Activated naive CD8-positive, alpha-beta T cell treated with anti-CD3 and anti-CD28 coated beads, Interleukin-2, amount 10 ng/mL, durations not matched to agents 7 days and 5 days (primary cell): Measurements from ENCODE around the gene ZNF793. TPM values are rescaled to one million over a fixed set of nuclear protein-coding genes. Genes with fewer than 3 reads are reported as not detected.

Experiments
- ATAC-seq: fragments of 150-1000 bp; cut with Tn5 transposase; one replicate; pipeline ENCODE4 v1.10.0; 2021; ENCODE audit warnings: low read depth, moderate library complexity
- POLR2A ChIA-PET: fragments of 350-600 bp; sonication (Branson Sonifier 250); formaldehyde crosslinking; loops from one replicate; lab custom pipeline; 2021; ENCODE audit warnings: antibody characterized with exemption; lab: Charles Lee
- DNase-seq: peaks from one replicate; pipeline ENCODE4 v3.0.0; 2021
- H3K27ac Mint-ChIP-seq: one replicate; pipeline ENCODE4 v1.8.0; 2022; ENCODE audit warnings: mild to moderate bottlenecking, mixed read lengths
- H3K27me3 Mint-ChIP-seq: one replicate; pipeline ENCODE4 v1.8.0; 2022; ENCODE audit warnings: mild to moderate bottlenecking, moderate library complexity, mixed read lengths
- H3K36me3 Mint-ChIP-seq: one replicate; pipeline ENCODE4 v1.8.0; 2021; ENCODE audit warnings: mild to moderate bottlenecking, mixed read lengths
- H3K4me1 Mint-ChIP-seq: one replicate; pipeline ENCODE4 v1.8.0; 2021; ENCODE audit warnings: mixed read lengths
- H3K4me3 Mint-ChIP-seq: one replicate; pipeline ENCODE4 v1.8.0; 2022; ENCODE audit warnings: mild to moderate bottlenecking, moderate library complexity, mixed read lengths
- H3K9me3 Mint-ChIP-seq: one replicate; pipeline ENCODE4 v1.8.0; 2021; ENCODE audit warnings: mixed read lengths
- total RNA-seq, 2 experiments: library from RNA; stranded (reverse); gene quantifications; one replicate each; pipeline ENCODE4 v1.2.3, GENCODE V29; 2021

Gene ZNF793
- 10 to 100 TPM; 10.6 to 11.1 TPM for total RNA-seq

DNA sequence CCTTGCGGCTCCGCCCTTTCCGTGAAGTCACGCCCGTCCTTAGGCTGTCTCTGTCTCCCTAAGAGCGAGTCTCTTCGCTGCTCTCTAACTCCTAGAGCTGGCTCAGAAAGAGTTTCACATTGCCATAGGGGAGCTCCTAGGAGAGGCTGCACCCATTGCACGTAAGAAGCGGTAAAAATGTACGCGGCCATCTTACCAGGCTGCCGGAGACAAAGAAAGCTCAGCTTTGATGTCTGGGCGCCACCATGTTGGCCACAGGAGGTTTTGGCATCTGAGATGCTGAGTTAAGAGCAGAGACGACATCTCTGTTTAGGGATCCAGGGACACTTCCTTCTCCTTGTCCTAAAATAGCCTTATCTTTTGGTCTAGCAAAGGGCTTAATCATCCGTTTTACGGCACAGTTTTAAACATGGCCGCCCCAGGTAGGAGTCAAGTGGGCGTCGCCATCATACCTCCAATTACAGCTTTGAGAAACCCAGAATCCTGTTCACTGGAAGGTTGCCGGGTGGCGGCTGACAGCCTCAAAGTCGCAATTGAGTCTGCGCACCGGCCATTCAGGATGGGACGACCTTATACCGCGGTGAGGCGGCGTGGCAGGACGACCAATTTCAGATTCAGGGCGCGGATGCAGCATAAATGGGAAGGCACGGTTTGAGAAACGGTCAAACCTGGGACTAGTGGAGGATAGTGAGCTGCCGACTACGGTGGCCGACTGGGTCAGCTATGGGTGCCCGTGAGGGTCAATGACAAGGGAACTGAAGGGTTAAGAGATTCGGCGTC, at the start of gene ZNF793:
Gene ZNF793 (plus strand): TSS at position 553 of the 780 bp plus-strand sequence. CDS start 16,501 bp downstream, outside the sequence.
- peak; percentile 85 for DNase-seq
- Mint-ChIP-seq H3K36me3 (peaks cover 33% of the 10 kb centered on the region), H3K4me1 (peaks cover 2% of the 10 kb centered on the region), H3K27me3 (no peaks in the 10 kb centered on the region), H3K9me3 (peaks cover 25% of the 10 kb centered on the region), H3K4me3 (no peak within 1 kb of the TSS), H3K27ac (no peak within 1 kb of the TSS)
- POLR2A ChIA-PET = interaction anchor here (0.6 to 2.1 kb wide), 15 partner anchors 26 to 902 kb away, joined by 3 to 44 read pairs (median 5); partner anchors contain the start of genes ZNF382, ZNF527, ZNF540 and ZNF568
- ATAC-seq = peak; percentile 91

DNA sequence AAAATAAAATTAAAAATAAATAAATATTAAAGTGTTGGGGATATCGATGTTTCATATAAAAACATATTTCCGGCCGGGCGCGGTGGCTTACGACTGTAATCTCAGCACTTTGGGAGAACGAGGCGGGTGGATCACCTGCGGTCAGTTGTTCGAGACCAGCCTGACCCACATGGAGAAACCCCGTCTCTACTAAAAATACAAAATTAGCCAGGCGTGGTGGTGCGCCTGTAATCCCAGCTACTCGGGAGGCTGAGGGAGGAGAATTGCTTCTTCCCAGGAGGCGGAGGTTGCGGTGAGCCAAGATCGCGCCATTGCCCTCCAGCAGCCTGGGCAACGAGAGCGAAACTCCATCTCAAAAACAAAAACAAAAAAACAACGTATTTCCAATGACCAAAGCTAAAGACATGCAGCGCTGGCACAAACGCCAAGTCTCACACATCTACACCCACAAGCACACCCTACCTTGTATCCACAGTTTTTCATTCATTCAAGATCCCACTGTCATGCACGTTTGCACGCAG, 40.4 kb upstream of the ZNF793 start:
- no peak for DNase-seq
- Mint-ChIP-seq H3K27me3 (no peaks in the 10 kb centered on the region), H3K27ac (peak overlapping the region; percentile 89), H3K36me3 (peaks cover 26% of the 10 kb centered on the region), H3K4me3 (peak overlapping the region; percentile 96), H3K4me1 (peaks cover 20% of the 10 kb centered on the region), H3K9me3 (peaks cover 11% of the 10 kb centered on the region)
- no peak for ATAC-seq
- POLR2A ChIA-PET = interaction anchor here (0.6 to 4.2 kb wide), 7 partner anchors 32 to 149 kb away, joined by 3 to 44 read pairs (median 8); partner anchors contain the start of genes ZNF527, ZNF540, ZNF571 and ZNF793

DNA sequence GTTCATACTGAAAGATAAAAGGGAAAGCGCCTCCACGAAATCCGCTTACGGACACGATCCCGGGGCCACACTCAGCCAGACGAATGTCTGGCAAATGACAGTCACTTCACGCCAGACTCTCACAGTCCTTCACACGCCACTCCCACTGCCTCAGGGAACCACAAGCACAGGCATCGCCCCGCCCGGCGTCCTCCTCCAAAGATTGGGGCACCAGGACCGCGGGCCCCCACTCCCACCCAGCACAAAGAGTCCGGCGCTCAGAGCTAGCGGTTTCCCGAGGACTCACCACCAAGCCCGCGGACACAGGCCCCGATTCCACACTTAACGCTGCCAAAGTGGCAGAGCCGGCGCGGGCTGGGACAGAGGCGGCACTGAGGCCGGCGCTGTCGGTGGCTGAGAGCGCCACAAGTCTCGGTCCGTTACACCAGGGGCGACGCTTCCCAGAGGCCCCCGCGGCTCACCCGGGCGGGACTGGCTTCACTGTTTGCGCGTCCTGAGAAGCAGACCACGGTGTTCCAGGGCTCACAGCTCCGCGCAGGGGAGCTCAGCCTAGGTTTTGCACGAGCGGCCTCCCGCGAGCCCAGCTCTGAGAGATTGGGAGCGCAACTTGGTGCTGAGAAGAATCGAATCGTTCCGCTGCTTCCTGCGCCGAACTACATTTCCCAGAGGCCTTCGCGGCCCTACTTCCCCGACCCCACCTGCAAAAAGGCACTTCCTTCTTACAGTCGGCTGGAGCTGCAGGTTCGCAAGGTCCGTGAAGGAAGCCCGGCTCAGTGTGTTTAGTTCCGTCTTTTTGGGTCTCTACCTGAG, 39.7 kb upstream of the ZNF793 start, which contains the start of gene ZNF569:
Gene ZNF569 (minus strand): TSS at position 647 of the 810 bp plus-strand sequence. CDS start 22,523 bp downstream, outside the sequence.
- H3K36me3 Mint-ChIP-seq = peaks cover 26% of the 10 kb centered on the region
- H3K9me3 Mint-ChIP-seq = peaks cover 11% of the 10 kb centered on the region
- POLR2A ChIA-PET = interaction anchor here (0.9 to 4.2 kb wide), 9 partner anchors 10 to 617 kb away, joined by 3 to 44 read pairs (median 7); partner anchors contain the start of genes ZNF345, ZNF527, ZNF540 and ZNF571
- ATAC-seq (peak; percentile 68), DNase-seq (peak; percentile 87)
- H3K4me1 Mint-ChIP-seq = peaks cover 20% of the 10 kb centered on the region
- peak within 1 kb of the TSS; percentile 89 for H3K27ac Mint-ChIP-seq
- no peaks in the 10 kb centered on the region for H3K27me3 Mint-ChIP-seq
- peak within 1 kb of the TSS; percentile 96 for H3K4me3 Mint-ChIP-seq

DNA sequence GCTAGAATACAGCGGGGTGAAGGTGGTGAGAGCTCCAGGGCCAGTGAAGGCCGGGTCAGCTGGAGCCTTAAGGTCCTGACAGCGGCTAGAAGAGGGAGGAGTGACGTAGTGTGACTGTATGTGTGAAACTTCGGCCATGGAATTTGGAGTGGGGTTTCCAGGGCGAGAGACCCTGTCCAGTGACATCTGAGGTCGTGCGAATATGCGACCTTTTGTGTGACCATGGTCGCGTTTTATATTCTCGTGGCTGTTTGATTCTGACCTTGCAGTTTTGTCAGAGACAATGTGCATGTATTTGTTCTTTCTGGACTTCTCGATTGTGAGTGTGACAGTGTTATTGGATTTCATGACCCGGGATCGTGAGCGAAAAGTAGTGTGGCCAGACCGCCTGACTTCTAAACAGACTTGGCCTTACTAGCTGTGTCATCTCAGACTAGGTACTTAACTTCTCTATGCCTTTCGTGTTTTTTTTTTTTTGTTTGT, 39.1 kb upstream of the ZNF793 start:
- ATAC-seq = no peak
- Mint-ChIP-seq H3K4me1 (peaks cover 20% of the 10 kb centered on the region), H3K4me3 (peak overlapping the region; percentile 96)

DNA sequence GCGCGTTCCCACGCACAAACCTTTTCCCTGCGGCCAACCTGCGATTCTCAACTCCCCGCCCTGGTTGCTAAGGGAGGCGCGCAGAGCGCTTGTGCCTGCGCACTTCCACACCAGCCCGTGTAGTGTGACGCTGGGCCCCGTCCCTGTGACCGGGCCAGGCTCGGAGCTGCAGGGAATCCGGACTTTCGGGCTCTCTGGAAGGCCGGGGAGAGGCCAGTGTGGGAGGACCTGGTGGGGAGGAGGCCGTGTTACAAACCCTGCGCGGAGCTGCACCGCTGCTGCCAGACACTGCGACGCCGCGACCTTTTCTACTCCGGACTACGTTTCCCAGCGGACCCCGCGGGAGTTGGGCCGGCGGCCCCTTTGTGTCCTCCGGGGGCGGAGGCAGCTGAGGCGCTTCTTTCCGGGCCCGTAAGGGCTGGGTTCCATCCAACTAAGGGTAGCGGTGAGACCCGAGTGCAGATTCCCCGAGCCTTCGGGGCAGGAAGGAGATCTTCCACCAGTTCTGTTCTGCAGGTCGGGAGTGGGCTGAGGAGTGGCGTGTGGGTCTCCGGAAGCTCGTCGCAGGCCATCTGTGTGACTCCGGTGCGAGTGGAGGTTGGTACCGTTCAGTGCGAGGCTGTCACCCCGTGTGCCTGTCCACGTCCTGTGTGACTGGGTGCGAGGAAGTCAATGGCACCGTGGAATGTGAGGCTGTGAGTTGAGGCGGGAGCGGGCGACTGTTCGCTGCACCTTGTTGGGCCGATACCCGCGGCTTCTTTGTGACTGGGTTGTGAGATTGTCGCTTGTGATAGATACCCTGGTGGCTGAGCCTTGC, 37.6 kb upstream of the ZNF793 start, which contains the start of gene ZNF570:
Gene ZNF570 (plus strand): TSS at position 396 of the 817 bp plus-strand sequence. CDS start 999 bp downstream, outside the sequence.
- POLR2A ChIA-PET = interaction anchor here (0.5 to 4.2 kb wide), 14 partner anchors 18 to 896 kb away, joined by 3 to 44 read pairs (median 4); partner anchors contain the start of genes ZNF345, ZNF382, ZNF383 and ZNF527

More for the DNA sequence above, 39.1 kb upstream of the ZNF793 start:
- Mint-ChIP-seq H3K36me3 (peaks cover 26% of the 10 kb centered on the region), H3K27ac (peak overlapping the region; percentile 89), H3K9me3 (peaks cover 11% of the 10 kb centered on the region), H3K27me3 (no peaks in the 10 kb centered on the region)
- POLR2A ChIA-PET = interaction anchor here (0.9 to 4.2 kb wide), 8 partner anchors 9 to 617 kb away, joined by 4 to 44 read pairs (median 8); partner anchors contain the start of genes ZNF345, ZNF527, ZNF540 and ZNF571
- DNase-seq = no peak

DNA sequence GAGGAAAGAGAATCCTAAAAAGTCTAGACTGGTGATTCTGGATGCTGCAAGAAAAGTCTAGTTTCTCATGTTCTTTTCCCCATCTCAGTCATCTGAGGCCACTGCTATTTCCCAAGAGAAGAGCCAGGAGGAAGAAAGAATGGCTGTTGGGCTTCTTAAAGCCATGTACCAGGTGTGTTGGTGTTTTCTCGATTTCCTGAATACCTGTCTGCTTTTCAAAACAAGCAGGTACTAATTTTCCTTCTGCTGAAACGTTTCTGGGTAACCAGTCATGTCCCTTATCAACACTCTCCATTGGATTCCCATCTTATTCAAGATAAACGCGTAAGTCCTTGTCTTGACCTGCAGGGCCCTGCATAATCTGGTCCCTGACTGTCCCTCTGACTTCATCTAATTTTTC, 36.5 kb upstream of the ZNF793 start:
- H3K36me3 Mint-ChIP-seq = peaks cover 24% of the 10 kb centered on the region
- peaks cover 4% of the 10 kb centered on the region for H3K9me3 Mint-ChIP-seq
- peak overlapping the region; percentile 96 for H3K4me3 Mint-ChIP-seq
- DNase-seq (no peak), ATAC-seq (no peak)
- H3K27ac Mint-ChIP-seq = peak overlapping the region; percentile 94
- peaks cover 20% of the 10 kb centered on the region for H3K4me1 Mint-ChIP-seq
- POLR2A ChIA-PET = interaction anchor here (0.7 kb wide), 1 partner anchor 36 kb away, joined by 3 read pairs; no protein-coding TSS in a partner anchor
- H3K27me3 Mint-ChIP-seq = no peaks in the 10 kb centered on the region

More for the DNA sequence above, 37.6 kb upstream of the ZNF793 start, which contains the start of gene ZNF570:
- ATAC-seq = peak; percentile 75
- Mint-ChIP-seq H3K27ac (peak within 1 kb of the TSS; percentile 94), H3K4me1 (peaks cover 20% of the 10 kb centered on the region), H3K36me3 (peaks cover 26% of the 10 kb centered on the region), H3K4me3 (peak within 1 kb of the TSS; percentile 96), H3K9me3 (peaks cover 11% of the 10 kb centered on the region), H3K27me3 (no peaks in the 10 kb centered on the region)
- peak; percentile 89 for DNase-seq

DNA sequence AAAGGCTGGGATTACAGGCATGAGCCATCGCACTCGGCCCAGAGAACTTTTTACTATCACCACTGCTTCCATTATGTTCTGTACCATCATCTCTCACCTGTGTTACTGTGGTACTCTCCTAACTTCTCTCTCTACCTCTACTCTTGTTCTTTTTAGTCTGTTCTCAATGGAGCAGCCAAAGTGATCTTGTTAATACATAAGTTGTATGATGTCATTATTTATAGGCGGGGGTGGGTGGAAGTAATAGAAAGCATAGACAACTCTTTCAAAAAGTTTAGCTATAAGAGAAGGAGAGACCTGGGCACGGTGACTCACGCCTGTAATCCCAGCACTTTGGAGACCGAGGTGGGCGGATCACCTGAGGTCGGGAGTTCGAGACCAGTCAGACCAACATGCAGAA, 34.6 kb upstream of the ZNF793 start:
- no peak overlapping the region for H3K4me3 Mint-ChIP-seq
- no peak for DNase-seq
- no peaks in the 10 kb centered on the region for H3K27me3 Mint-ChIP-seq
- peaks cover 17% of the 10 kb centered on the region for H3K4me1 Mint-ChIP-seq
- peaks cover 18% of the 10 kb centered on the region for H3K9me3 Mint-ChIP-seq
- peaks cover 36% of the 10 kb centered on the region for H3K36me3 Mint-ChIP-seq
- no peak for ATAC-seq
- no peak overlapping the region for H3K27ac Mint-ChIP-seq
- POLR2A ChIA-PET = interaction anchor here (0.7 kb wide), 2 partner anchors 101 to 937 kb away, joined by 4 read pairs; partner anchors contain the start of gene ZNF527

DNA sequence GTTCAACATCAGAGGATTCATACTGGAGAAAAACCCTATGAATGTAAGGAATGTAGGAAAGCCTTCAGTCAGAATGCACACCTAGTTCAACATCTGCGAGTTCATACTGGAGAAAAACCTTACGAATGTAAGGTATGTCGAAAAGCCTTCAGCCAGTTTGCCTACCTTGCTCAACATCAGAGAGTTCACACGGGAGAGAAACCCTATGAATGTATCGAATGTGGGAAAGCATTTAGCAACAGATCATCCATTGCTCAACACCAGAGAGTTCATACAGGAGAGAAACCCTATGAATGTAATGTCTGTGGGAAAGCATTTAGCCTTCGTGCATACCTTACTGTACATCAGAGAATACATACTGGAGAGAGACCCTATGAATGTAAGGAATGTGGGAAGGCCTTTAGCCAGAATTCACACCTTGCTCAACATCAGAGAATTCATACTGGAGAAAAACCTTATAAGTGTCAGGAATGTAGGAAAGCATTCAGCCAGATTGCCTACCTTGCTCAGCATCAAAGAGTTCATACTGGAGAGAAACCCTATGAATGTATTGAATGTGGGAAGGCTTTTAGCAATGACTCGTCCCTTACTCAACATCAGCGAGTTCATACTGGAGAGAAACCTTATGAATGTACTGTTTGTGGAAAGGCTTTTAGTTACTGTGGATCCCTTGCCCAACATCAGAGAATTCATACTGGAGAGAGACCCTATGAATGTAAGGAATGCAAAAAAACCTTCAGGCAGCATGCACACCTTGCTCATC, 22.2 kb upstream of the ZNF793 start:
- H3K4me1 Mint-ChIP-seq = no peaks in the 10 kb centered on the region
- H3K27me3 Mint-ChIP-seq = no peaks in the 10 kb centered on the region
- H3K9me3 Mint-ChIP-seq = peaks cover 45% of the 10 kb centered on the region
- no peak overlapping the region for H3K27ac Mint-ChIP-seq
- H3K36me3 Mint-ChIP-seq = peaks cover 63% of the 10 kb centered on the region
- ATAC-seq (no peak), DNase-seq (no peak)
- POLR2A ChIA-PET = no interaction called here
- H3K4me3 Mint-ChIP-seq = no peak overlapping the region

DNA sequence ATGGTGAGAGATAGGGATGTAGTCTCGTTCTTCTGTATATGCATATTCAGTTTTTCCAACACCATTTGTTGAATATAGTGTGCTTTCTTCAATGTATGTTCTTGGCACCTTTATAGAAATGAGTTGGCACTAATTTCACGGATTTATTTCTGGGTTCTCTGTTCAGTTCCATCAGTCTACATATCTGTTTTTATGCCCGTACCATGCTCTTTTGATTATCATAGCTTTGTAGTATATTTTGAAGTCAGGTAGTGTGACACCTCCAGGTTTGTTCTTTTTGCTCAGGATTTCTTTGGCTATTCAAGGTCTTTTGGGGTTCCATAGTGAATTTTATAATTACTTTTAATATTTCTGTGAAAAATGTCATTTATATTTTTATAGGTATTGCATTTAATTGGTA, 14.5 kb upstream of the ZNF793 start:
- Mint-ChIP-seq H3K27ac (no peak overlapping the region), H3K4me3 (no peak overlapping the region), H3K4me1 (no peaks in the 10 kb centered on the region), H3K36me3 (peaks cover 6% of the 10 kb centered on the region), H3K27me3 (no peaks in the 10 kb centered on the region), H3K9me3 (peaks cover 30% of the 10 kb centered on the region)
- ATAC-seq (no peak), DNase-seq (no peak)
- POLR2A ChIA-PET = no interaction called here

DNA sequence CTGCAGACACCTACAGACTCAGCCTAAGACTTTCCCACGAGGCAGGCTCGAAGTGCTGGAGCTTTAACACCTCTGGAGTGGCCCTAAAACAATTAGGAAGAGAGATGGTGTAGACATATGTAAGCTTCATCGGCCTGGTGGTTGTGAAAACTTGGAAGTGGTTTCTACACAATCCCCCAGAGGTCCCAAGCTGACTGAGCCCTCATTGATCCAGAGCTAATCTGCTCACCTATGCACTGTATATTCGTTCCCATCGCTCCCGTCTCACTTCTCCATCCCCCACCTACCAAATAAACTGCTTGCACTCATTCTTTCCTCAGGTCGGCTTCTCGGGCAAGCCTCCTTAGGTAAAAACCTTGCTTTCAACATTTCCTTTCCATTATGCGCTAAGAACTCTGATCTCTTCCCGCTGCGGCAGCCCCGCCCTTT, 767 bp upstream of the ZNF793 start:
- Mint-ChIP-seq H3K4me3 (no peak overlapping the region), H3K4me1 (peaks cover 2% of the 10 kb centered on the region), H3K9me3 (peaks cover 24% of the 10 kb centered on the region), H3K36me3 (peaks cover 29% of the 10 kb centered on the region), H3K27me3 (no peaks in the 10 kb centered on the region), H3K27ac (no peak overlapping the region)
- no peak for DNase-seq
- POLR2A ChIA-PET = interaction anchor here (0.6 to 2.1 kb wide), 14 partner anchors 10 to 901 kb away, joined by 3 to 44 read pairs (median 5); partner anchors contain the start of genes ZNF382, ZNF527, ZNF540 and ZNF568
- ATAC-seq = peak; percentile 28

DNA sequence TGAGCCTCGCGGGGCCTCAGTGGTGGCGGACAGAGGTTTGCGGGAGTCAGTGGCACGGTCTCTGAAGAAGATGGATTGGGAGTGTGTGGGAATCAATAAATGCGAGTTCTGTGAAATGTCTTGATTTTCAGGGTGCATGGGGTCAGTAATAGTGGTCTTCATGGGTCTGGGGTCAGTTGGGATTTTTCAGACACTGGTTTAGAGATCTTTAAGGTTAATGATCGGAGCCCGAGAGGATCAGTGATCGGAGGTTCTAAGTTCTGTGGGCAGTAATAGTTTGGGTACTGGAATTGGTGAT, 377 bp downstream of the ZNF793 start:
- ATAC-seq (no peak), DNase-seq (no peak)
- H3K36me3 Mint-ChIP-seq = peaks cover 38% of the 10 kb centered on the region
- peaks cover 24% of the 10 kb centered on the region for H3K9me3 Mint-ChIP-seq
- H3K4me1 Mint-ChIP-seq = peaks cover 2% of the 10 kb centered on the region
- no peak overlapping the region for H3K4me3 Mint-ChIP-seq
- H3K27ac Mint-ChIP-seq = no peak overlapping the region
- no peaks in the 10 kb centered on the region for H3K27me3 Mint-ChIP-seq
- POLR2A ChIA-PET = interaction anchor here (0.6 to 2.1 kb wide), 11 partner anchors 26 to 902 kb away, joined by 3 to 44 read pairs (median 5); partner anchors contain the start of genes ZNF382, ZNF527, ZNF568 and ZNF569
